GM10248 (cell line): ENCODE measurements around the gene HDAC4.

Source experiments
- CTCF ChIA-PET: fragments of 300-600 bp; sonication (Branson Sonifier 250); formaldehyde crosslinking; extraction: SDS; loops from one replicate; lab custom pipeline; 2021; ENCODE audit warnings: antibody characterized with exemption; lab: Yijun Ruan, JAX
- POLR2A ChIA-PET: fragments of 350-650 bp; sonication (Branson Sonifier 250); formaldehyde crosslinking; extraction: SDS; loops from one replicate; lab custom pipeline; 2020; ENCODE audit warnings: antibody characterized with exemption; lab: Yijun Ruan, JAX
- DNase-seq: peaks from one replicate; pipeline ENCODE4 v3.0.0; 2012; ENCODE audit errors: extremely low spot score
- TF ChIP-seq, protein P1 (sequence below): IDR thresholded peaks from 2 replicates; pipeline ENCODE4 v1.5.1; 2012; ENCODE audit warnings: mild to moderate bottlenecking, low read depth; ENCODE audit errors: extremely low read depth, missing control alignments, control extremely low read depth

Gene HDAC4

DNA sequence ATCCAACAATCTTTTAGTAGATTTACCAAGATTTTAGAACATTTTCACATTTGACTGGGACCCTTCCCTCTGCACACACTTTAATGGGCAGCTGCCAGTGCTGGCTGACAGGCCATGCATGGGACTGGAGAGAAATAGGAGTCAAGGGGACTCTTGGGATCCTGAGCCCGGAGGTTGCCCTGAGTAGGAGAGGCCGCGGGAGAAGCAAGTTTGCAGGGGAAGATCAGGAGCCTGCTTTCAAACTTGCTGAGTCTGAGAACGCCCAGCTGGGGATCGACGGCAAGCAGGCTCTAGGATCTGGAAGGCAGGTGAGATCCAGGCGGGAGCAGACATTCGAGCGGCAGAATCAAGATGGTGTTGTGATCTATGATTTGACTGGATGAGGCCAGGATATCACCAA is 186.1 kb downstream of the HDAC4 start:
- ChIA-PET CTCF (no interaction called here), POLR2A (no interaction called here)
- TF ChIP-seq, protein P1, sequence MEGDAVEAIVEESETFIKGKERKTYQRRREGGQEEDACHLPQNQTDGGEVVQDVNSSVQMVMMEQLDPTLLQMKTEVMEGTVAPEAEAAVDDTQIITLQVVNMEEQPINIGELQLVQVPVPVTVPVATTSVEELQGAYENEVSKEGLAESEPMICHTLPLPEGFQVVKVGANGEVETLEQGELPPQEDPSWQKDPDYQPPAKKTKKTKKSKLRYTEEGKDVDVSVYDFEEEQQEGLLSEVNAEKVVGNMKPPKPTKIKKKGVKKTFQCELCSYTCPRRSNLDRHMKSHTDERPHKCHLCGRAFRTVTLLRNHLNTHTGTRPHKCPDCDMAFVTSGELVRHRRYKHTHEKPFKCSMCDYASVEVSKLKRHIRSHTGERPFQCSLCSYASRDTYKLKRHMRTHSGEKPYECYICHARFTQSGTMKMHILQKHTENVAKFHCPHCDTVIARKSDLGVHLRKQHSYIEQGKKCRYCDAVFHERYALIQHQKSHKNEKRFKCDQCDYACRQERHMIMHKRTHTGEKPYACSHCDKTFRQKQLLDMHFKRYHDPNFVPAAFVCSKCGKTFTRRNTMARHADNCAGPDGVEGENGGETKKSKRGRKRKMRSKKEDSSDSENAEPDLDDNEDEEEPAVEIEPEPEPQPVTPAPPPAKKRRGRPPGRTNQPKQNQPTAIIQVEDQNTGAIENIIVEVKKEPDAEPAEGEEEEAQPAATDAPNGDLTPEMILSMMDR, result no peak
- no peak for DNase-seq

DNA sequence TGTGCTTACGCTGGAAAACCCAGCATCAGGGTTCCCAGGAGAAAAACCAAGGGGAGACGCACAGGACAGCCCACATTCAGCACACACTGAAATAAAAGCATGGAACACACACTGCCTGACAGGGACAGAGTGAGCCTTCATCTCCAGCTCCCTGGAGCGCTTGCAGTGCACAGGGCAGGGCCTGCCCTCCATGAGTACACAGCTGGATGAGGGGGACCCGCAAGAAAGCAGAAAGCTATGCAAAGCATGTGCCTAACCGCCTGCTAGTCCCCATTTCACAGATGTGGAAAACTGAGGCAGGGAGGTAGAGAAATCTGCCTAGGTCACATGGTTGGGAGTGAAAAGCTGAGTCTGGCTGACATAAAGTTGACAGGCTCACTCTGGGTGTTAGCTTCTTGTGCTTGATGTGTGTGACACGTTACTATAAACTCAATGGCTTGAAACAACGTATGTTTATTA is 187.1 kb downstream of the HDAC4 start:
- CTCF ChIA-PET, result interaction anchor here (1.1 to 1.6 kb wide), 2 partner anchors 9 to 23 kb away, joined by 3 read pairs; no protein-coding TSS in a partner anchor
- TF ChIP-seq, protein P1, result no peak
- DNase-seq, result no peak
- POLR2A ChIA-PET, result no interaction called here

DNA sequence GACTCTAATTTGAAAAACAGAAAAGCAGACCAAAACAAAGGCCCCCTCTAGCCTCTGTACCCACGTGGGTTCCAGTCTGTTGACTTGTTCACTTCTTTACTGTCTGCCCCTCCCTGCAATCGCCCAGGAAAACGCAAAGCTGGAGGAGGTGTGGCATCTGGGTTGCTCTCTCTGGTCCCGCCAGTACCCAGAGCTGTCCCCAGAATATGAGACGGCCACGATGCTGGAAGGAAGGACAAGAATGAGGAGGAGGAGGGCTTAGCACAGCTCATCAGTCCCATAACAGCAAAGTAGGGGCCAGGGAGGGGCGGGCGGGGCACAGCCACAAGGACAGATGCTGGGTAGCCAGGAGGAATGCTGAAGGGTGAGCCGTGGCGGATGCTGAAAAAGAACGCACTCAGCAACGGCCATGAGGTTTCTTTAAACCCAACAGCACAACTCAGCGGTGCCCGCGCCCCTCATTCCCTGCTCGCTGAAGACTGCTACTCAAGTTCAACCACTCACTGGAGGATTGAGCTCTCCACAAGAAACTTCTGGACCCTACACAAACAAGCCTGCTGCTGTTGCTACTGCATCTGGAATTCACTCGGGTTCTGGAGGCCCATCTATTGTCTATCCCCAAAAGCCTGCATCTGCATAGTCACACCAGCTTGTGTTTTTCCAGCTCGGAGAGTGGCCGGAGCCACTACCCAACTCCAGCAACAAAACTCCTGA is 187.7 kb downstream of the HDAC4 start:
- no peak for DNase-seq
- POLR2A ChIA-PET, result no interaction called here
- CTCF ChIA-PET, result interaction anchor here (1.1 to 1.6 kb wide), 2 partner anchors 8 to 23 kb away, joined by 3 read pairs; no protein-coding TSS in a partner anchor
- TF ChIP-seq, protein P1, result no peak

DNA sequence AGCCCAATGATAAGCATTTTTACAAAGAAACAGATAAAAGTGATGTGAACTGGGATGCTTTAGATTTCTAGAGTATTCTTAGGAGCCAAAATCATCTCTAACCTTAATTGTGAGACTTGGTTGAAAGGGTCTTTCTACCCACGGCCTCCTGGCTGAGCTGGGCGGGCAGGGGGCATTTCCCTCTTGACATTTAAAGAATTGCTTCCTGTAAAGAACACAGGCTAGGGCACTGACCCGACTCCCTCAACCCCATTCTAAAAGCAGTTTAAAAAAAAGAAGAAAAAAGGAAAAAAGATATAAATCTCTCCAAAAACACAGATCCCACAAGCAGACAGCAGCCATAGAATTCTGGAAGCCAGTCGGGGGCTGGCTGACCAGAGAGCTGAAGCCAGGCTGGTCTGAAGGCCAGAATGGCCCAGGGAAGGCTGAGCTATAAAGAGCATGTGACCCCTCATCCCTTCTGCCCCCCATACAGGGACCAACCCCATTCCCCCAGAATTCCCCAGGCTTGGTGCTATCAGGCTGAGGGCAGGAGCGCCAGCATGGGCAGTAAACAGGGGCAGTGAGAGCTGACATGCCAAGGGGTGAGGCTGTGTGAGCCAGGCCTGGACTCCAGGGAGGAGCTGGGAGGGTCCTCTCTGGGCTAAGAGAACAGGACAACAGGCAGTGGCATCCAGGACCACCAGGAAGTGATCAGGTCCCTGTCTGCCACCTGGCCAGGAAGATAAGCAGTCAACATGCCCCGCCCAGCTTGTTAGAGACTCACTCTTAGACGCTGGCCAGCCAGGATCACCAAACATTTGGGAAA is 188.5 kb downstream of the HDAC4 start:
- ChIA-PET CTCF (interaction anchor here (1.6 kb wide), 1 partner anchor 22 kb away, joined by 3 read pairs; no protein-coding TSS in a partner anchor), POLR2A (no interaction called here)
- no peak for DNase-seq
- TF ChIP-seq, protein P1, result no peak

DNA sequence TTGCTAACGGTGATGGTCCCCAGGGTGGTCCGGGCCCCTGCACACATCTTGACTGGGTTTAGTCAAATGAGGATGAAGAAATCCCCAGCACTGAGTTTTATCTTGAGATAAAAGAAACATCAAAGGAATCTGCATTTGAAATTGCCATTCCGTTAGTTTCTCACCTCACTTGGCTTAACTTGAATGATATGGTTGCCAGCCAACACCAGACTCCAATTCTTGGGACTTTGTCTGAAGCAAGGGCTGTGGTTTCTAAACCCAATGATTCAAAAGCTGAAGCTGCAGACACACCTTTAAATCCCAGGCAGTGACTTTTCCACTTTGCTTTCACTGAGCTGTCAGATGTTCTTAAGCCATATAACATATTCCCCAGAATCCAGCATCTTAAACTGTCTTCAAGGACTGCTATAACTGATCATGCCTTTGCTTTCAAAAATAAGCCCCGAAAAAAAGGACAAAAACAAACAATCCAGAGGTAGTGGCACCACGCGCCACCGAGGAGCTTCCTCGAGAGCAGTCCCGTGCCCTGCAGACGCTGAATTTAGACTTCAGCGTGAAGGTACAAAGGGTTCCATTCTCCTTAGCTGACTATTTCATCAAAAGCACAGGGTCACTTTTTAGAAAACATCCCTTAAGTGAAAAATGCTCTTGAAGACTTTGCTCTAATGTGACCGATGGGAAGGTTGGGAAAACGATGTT is 189.3 kb downstream of the HDAC4 start:
- DNase-seq, result no peak
- POLR2A ChIA-PET, result no interaction called here
- TF ChIP-seq, protein P1, result no peak
- CTCF ChIA-PET, result no interaction called here

DNA sequence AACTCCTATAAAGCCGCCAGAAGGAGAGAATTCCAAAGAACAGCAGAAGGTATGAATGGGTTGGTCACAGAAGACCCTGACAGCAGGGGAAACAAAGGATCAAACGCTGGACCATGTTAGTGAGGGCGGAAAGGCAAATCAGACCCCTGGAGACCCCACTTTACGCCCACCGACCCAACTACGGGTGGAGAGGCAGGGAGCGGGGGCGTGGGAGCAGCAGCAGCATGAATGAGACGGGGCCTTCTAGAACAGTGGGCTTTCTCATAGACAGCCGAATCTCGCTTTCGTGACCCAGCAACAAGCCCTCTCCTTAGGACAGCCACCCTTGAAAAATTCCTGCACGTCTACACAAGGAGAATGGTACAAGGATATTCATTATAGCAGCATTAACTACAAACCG is 191.0 kb downstream of the HDAC4 start:
- TF ChIP-seq, protein P1, result no peak
- CTCF ChIA-PET, result no interaction called here
- DNase-seq, result no peak
- POLR2A ChIA-PET, result no interaction called here
